Activated naive CD4-positive, alpha-beta T cell treated with anti-CD3 and anti-CD28 coated beads, Interleukin-2, amount 50 U/mL, for 72 hours (primary cell): ENCODE data around the gene SNRK. TPM values are rescaled to one million over a fixed set of nuclear protein-coding genes. Genes with fewer than 3 reads are reported as not detected.

Experiments used
- ATAC-seq, 2 donors: fragments of 150-1000 bp; cut with Tn5 transposase; 2 replicates each; pipeline ENCODE4 v1.10.0; 2021; ENCODE audit warnings: mild to moderate bottlenecking in 2 of 2, moderate library complexity in 2 of 2
- DNase-seq, 2 donors: peaks; one replicate each; pipeline ENCODE4 v3.0.0; 2021 to 2022; ENCODE audit warnings: low spot score in 2 of 2
- H3K27ac Mint-ChIP-seq, 2 donors: one replicate each; pipeline ENCODE4 v1.8.0; 2022; ENCODE audit warnings: mild to moderate bottlenecking in 2 of 2, mixed read lengths in 2 of 2
- H3K36me3 Mint-ChIP-seq, 2 donors: one replicate each; pipeline ENCODE4 v1.8.0; 2022; ENCODE audit warnings: mixed read lengths in 2 of 2
- H3K9me3 Mint-ChIP-seq, 2 donors: one replicate each; pipeline ENCODE4 v1.8.0; 2022; ENCODE audit warnings: mixed read lengths in 2 of 2
- total RNA-seq, 2 donors: library from RNA; stranded (reverse); gene quantifications; one replicate each; pipeline ENCODE4 v1.2.3, GENCODE V29; 2022

Gene SNRK
- total RNA-seq, 2 donors from 2014 or later: 21.2 to 28.6 TPM

GRCh38 chr3:43399034-43399433 is 112.7 kb downstream of the SNRK start:
- peak overlapping the region in 1 of 2 donors; percentile 72 for H3K27ac Mint-ChIP-seq
- H3K9me3 Mint-ChIP-seq: no peaks in the 10 kb centered on the region
- H3K36me3 Mint-ChIP-seq: no peaks in the 10 kb centered on the region
- no peak for DNase-seq
- ATAC-seq: no peak

- H3K27ac Mint-ChIP-seq: no peak overlapping the region
- ATAC-seq (no peak), DNase-seq (no peak)
- no peaks in the 10 kb centered on the region for H3K9me3 Mint-ChIP-seq
- no peaks in the 10 kb centered on the region for H3K36me3 Mint-ChIP-seq
These were observed 113.8 kb downstream of the SNRK start for GRCh38 chr3:43400167-43400566.

Other genes with a start within 250 kb of the SNRK start
- gene POMGNT2, start 180.5 kb upstream of the SNRK start, total RNA-seq: 1 to 10 TPM; 4.1 to 6.4 TPM